ENCODE measurements around the gene TRAF7.
"Not testable (repeated sequence)": the region's sequence is repeated elsewhere in the genome, so short reads cannot be mapped to it uniquely, and the experiment has no call there.

GRCh38 chr16:2107121-2107790 is 48.3 kb upstream of the TRAF7 start:
- not testable (repeated sequence) for TF ChIP-seq CTCF (IDR thresholded peaks at IDR 0.05; ENCODE audit: low read length); EZH2 (IDR thresholded peaks at IDR 0.05; ENCODE audit: borderline replicate concordance, low read length)
